Left lung (tissue), 10 donors: Measurements from ENCODE around the gene ZBTB24. TPM values are rescaled to one million over a fixed set of nuclear protein-coding genes. Genes with fewer than 3 reads are reported as not detected.

Experiments used
- ATAC-seq: fragments of 200-7000 bp; cut with Tn5 transposase; one replicate; pipeline ENCODE4 v1.9.1; 2020; ENCODE audit warnings: moderate library complexity
- DNase-seq, 4 donors: peaks; one replicate each; pipeline ENCODE4 v3.0.0-alpha.2; 2013 to 2020
- H3K27ac ChIP-seq, 2 donors: fragments of 200-600 bp; sonication (generic) in 1 of 2; one replicate each; pipeline versions ENCODE4 v1.5.0 to v1.8.0; 2020 to 2021
- H3K27me3 ChIP-seq, 2 donors: fragments of 200-600 bp; sonication (generic) in 1 of 2; one replicate each; pipeline versions ENCODE4 v1.5.0 to v1.8.0; 2020 to 2021
- H3K36me3 ChIP-seq, 2 donors: fragments of 200-600 bp; sonication (generic) in 1 of 2; one replicate each; pipeline versions ENCODE4 v1.5.0 to v1.8.0; 2020 to 2021
- H3K4me1 ChIP-seq, 2 donors: fragments of 200-600 bp; one replicate each; pipeline ENCODE4 v1.8.0; 2021
- H3K4me3 ChIP-seq, 2 donors: fragments of 200-600 bp; sonication (generic) in 1 of 2; one replicate each; pipeline versions ENCODE4 v1.5.0 to v1.8.0; 2020 to 2021; ENCODE audit warnings: mild to moderate bottlenecking in 1 of 2
- H3K9me3 ChIP-seq, 2 donors: fragments of 200-600 bp; sonication (generic) in 1 of 2; one replicate each; pipeline versions ENCODE4 v1.5.0 to v1.8.0; 2020 to 2021
- CTCF ChIP-seq, 2 donors: fragments of 200-600 bp; sonication (generic) in 1 of 2; IDR thresholded peaks; one replicate each; pipeline versions ENCODE4 v1.5.0 to v1.8.0; 2021; ENCODE audit warnings: antibody characterized with exemption in 2 of 2
- intact Hi-C, 2 donors: fragments of 100-400 bp; cut with DNase I; formaldehyde crosslinking; loops; one replicate each; pipeline versions ENCODE4 v1.11.2 to v1.14.2; 2022
- polyA plus RNA-seq, 6 donors: library from polyadenylated mRNA; unstranded; fragments of 120-200 nt; gene quantifications; one replicate each; pipeline ENCODE4 v1.2.1, GENCODE V29; 2013; ENCODE audit not compliant: insufficient read length in 6 of 6
- total RNA-seq, 2 donors: library from RNA; stranded (reverse); fragmentation: NEBNext Ultra II Directional; extraction: Animal tissue kit (Norgen Biotek cat#: 25700); gene quantifications; one replicate each; pipeline ENCODE4 v1.2.1, GENCODE V29; 2021
- donor health status: DM: no; HTN: yes; CAD: no.
- donor health status: DM: no; HTN: no; CAD: no.

Gene ZBTB24
- total and polyA plus RNA-seq, 8 donors = 7.3 to 14.5 (median 13.6) TPM

GRCh38 chr6:109515781-109516409, 32.9 kb upstream of the ZBTB24 start:
- DNase-seq (no peak), ATAC-seq (peak; percentile 76)
- intact Hi-C loops = no loop called here
- Histone ChIP-seq H3K9me3 (no peaks in the 10 kb centered on the region), H3K27ac (no peak overlapping the region), H3K27me3 (no peaks in the 10 kb centered on the region), H3K4me1 (peaks cover 0 to 13% of the 10 kb centered on the region in 2 donors), H3K4me3 (peak overlapping the region in 1 of 2 donors; percentile 2), H3K36me3 (no peaks in the 10 kb centered on the region)
- TF ChIP-seq CTCF (IDR thresholded peaks at IDR 0.05) = no peak

- no peaks in the 10 kb centered on the region for H3K27me3 ChIP-seq
- ATAC-seq = no peak
These were observed 31.9 kb upstream of the ZBTB24 start for GRCh38 chr6:109514946-109515345.

GRCh38 chr6:109513571-109514071, 30.6 kb upstream of the ZBTB24 start:
- intact Hi-C loops = no loop called here
- Histone ChIP-seq H3K36me3 (no peaks in the 10 kb centered on the region), H3K27ac (no peak overlapping the region), H3K4me1 (peaks cover 0 to 13% of the 10 kb centered on the region in 2 donors), H3K4me3 (no peak overlapping the region), H3K9me3 (no peaks in the 10 kb centered on the region), H3K27me3 (no peaks in the 10 kb centered on the region)
- ATAC-seq = no peak
- TF ChIP-seq CTCF (IDR thresholded peaks at IDR 0.05) = no peak
- no peak for DNase-seq

More at GRCh38 chr6:109514946-109515345, 31.9 kb upstream of the ZBTB24 start:
- DNase-seq = no peak
- TF ChIP-seq CTCF (IDR thresholded peaks at IDR 0.05) = no peak
- Histone ChIP-seq H3K9me3 (no peaks in the 10 kb centered on the region), H3K27ac (no peak overlapping the region), H3K4me1 (peaks cover 0 to 13% of the 10 kb centered on the region in 2 donors), H3K36me3 (no peaks in the 10 kb centered on the region), H3K4me3 (no peak overlapping the region)
- intact Hi-C loops = no loop called here

GRCh38 chr6:109512271-109512817, 29.3 kb upstream of the ZBTB24 start:
- ATAC-seq (no peak), DNase-seq (no peak)

More at GRCh38 chr6:109512271-109512817, 29.3 kb upstream of the ZBTB24 start:
- Histone ChIP-seq H3K27me3 (no peaks in the 10 kb centered on the region), H3K9me3 (no peaks in the 10 kb centered on the region), H3K4me1 (peaks cover 0 to 13% of the 10 kb centered on the region in 2 donors), H3K27ac (no peak overlapping the region), H3K36me3 (no peaks in the 10 kb centered on the region), H3K4me3 (no peak overlapping the region)
- TF ChIP-seq CTCF (IDR thresholded peaks at IDR 0.05) = no peak
- intact Hi-C loops = no loop called here
